Measurements from ENCODE around the gene LRRC47. TPM values are rescaled to one million over a fixed set of nuclear protein-coding genes. Genes with fewer than 3 reads are reported as not detected.
"Not testable (repeated sequence)": the region's sequence is repeated elsewhere in the genome, so short reads cannot be mapped to it uniquely, and the experiment has no call there.

The LRRC47 gene
- total RNA-seq, 1 donor from 2014 or later = 52.3 TPM

DNA sequence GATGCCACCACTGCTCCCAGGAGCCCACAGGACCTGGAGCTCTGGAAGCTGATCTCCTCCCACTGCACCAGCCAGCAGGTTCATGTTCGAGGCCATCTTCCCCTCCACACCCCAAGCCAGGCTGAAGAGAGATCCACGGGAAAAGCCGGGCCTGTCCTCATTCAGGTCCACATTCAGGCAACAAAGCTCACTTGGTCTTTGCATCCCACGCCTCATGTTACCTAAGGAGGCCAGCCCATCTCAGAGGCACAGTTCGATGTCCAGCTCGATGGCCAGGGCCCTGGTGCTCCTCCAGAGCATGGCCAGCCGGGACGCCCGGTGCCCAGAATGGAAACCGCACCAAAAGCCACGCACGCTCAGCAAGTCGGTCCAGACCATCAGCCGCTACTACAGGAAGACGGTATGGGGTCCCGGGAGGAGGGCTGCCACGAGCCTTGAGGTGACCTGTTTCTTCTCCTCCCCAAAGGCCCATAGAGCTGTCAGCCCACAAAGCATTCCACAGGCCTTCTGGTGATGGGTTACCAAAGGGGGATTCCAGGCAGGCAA, 43.8 kb downstream of the LRRC47 start, which contains the start of gene CCDC27:
TSS of gene CCDC27 (plus strand) at position 51 of the 546 bp plus-strand sequence. CDS start at position 83, 32 bp downstream.
- H3K36me3 Mint-ChIP-seq (ENCODE audit: unreplicated experiment) = no peaks in the 10 kb centered on the region
- no peak within 1 kb of the TSS for H3K27ac Mint-ChIP-seq (ENCODE audit: unreplicated experiment)
- no peak within 1 kb of the TSS for H3K4me3 Mint-ChIP-seq (ENCODE audit: unreplicated experiment)
- H3K4me1 Mint-ChIP-seq (ENCODE audit: unreplicated experiment) = peaks cover 6% of the 10 kb centered on the region
- no peaks in the 10 kb centered on the region for H3K9me3 Mint-ChIP-seq (ENCODE audit: unreplicated experiment)
- H3K27me3 Mint-ChIP-seq (ENCODE audit: unreplicated experiment) = peaks cover 38% of the 10 kb centered on the region
- DNase-seq (ENCODE audit: extremely low spot score, unreplicated experiment) = no peak
- TF ChIP-seq, protein P1, sequence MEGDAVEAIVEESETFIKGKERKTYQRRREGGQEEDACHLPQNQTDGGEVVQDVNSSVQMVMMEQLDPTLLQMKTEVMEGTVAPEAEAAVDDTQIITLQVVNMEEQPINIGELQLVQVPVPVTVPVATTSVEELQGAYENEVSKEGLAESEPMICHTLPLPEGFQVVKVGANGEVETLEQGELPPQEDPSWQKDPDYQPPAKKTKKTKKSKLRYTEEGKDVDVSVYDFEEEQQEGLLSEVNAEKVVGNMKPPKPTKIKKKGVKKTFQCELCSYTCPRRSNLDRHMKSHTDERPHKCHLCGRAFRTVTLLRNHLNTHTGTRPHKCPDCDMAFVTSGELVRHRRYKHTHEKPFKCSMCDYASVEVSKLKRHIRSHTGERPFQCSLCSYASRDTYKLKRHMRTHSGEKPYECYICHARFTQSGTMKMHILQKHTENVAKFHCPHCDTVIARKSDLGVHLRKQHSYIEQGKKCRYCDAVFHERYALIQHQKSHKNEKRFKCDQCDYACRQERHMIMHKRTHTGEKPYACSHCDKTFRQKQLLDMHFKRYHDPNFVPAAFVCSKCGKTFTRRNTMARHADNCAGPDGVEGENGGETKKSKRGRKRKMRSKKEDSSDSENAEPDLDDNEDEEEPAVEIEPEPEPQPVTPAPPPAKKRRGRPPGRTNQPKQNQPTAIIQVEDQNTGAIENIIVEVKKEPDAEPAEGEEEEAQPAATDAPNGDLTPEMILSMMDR (IDR thresholded peaks at IDR 0.05) = no peak

DNA sequence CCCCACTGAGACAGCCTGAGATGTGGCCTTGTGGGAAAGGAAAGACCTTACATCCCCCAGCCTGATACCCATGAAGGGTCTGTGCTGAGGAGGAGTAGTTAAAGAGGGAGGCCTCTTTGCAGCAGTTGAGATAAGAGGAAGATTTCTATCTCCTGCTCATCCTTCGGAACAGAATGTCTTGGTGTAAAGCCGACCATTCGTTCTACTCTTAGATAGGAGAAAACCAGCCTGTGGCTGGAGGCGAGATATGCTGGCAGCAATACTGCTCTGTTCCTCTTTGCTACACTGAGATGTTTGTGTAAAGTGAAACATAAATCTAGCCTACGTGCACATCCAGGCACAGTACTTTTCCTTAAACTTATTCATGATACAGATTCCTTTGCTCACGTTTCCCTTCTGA, 45.6 kb downstream of the LRRC47 start:
- Mint-ChIP-seq H3K36me3 (ENCODE audit: unreplicated experiment) (no peaks in the 10 kb centered on the region), H3K4me1 (ENCODE audit: unreplicated experiment) (peaks cover 14% of the 10 kb centered on the region), H3K9me3 (ENCODE audit: unreplicated experiment) (no peaks in the 10 kb centered on the region), H3K27me3 (ENCODE audit: unreplicated experiment) (peaks cover 32% of the 10 kb centered on the region), H3K4me3 (ENCODE audit: unreplicated experiment) (no peak overlapping the region), H3K27ac (ENCODE audit: unreplicated experiment) (no peak overlapping the region)
- TF ChIP-seq, protein P1 (IDR thresholded peaks at IDR 0.05) = no peak
- DNase-seq (ENCODE audit: extremely low spot score, unreplicated experiment) = no peak

DNA sequence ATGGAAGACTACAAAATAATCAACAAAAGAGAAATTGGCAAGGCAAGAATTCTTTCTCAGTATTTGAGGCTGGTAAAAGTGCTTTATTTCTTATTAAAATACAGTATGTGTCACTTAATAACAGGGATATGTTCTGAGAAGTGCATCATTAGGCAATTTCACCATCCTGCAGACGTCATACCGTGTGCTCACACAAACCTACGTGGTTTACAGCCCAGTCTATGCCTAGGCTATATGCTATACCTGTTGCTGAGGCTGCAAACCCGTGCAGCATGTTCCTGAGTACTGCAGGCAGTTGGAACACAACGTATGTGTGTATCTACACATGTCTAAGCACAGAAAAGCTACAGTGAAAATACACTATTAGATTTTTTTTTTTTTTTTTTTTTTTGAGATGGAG, 46.8 kb downstream of the LRRC47 start:
- Mint-ChIP-seq H3K4me1 (ENCODE audit: unreplicated experiment) (peaks cover 23% of the 10 kb centered on the region), H3K36me3 (ENCODE audit: unreplicated experiment) (no peaks in the 10 kb centered on the region), H3K4me3 (ENCODE audit: unreplicated experiment) (no peak overlapping the region), H3K9me3 (ENCODE audit: unreplicated experiment) (no peaks in the 10 kb centered on the region), H3K27ac (ENCODE audit: unreplicated experiment) (no peak overlapping the region), H3K27me3 (ENCODE audit: unreplicated experiment) (peaks cover 30% of the 10 kb centered on the region)
- no peak for DNase-seq (ENCODE audit: extremely low spot score, unreplicated experiment)
- TF ChIP-seq, protein P1 (IDR thresholded peaks at IDR 0.05) = no peak

DNA sequence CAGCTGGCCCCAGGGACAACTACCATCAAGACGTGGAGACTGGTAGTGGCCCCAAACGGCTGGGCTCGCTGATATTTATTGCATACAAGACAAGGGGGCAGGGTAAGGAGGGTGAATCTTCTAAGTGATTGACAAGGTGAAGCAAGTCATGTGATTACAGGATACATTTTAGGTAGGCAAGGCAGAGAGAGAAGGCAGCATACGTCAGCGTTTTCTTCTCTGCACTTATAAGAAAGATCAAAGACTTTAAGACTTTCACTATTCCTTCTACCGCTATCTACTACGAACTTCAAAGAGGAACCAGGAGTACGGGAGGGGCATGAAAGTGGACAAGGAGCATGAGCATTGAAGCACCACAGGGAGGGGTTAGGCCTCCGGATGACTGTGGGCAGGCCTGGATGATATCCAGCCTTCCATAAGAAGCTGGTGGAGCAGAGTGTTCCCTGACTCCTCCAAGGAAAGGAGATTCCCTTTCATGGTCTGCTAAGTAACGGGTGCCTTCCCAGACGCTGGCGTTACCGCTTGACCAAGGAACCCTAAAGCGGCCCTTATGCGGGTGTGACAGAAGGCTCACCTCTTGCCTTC, 47.9 kb downstream of the LRRC47 start:
- not testable (repeated sequence) for H3K36me3 Mint-ChIP-seq (ENCODE audit: unreplicated experiment); DNase-seq (ENCODE audit: extremely low spot score, unreplicated experiment); H3K27ac Mint-ChIP-seq (ENCODE audit: unreplicated experiment); H3K9me3 Mint-ChIP-seq (ENCODE audit: unreplicated experiment)
- H3K27me3 Mint-ChIP-seq (ENCODE audit: unreplicated experiment) = peaks cover 30% of the 10 kb centered on the region
- H3K4me3 Mint-ChIP-seq (ENCODE audit: unreplicated experiment) = peak overlapping the region; percentile 72
- peaks cover 23% of the 10 kb centered on the region for H3K4me1 Mint-ChIP-seq (ENCODE audit: unreplicated experiment)

- DNase-seq (ENCODE audit: extremely low spot score, unreplicated experiment) = no peak
Measured at GRCh38 chr1:3747903-3748302, 48.4 kb downstream of the LRRC47 start.

More at GRCh38 chr1:3747903-3748302, 48.4 kb downstream of the LRRC47 start:
- H3K27me3 Mint-ChIP-seq (ENCODE audit: unreplicated experiment) = peaks cover 30% of the 10 kb centered on the region
- TF ChIP-seq, protein P1 (IDR thresholded peaks at IDR 0.05) = no peak
- peak overlapping the region; percentile 72 for H3K4me3 Mint-ChIP-seq (ENCODE audit: unreplicated experiment)
- no peaks in the 10 kb centered on the region for H3K9me3 Mint-ChIP-seq (ENCODE audit: unreplicated experiment)
- peaks cover 23% of the 10 kb centered on the region for H3K4me1 Mint-ChIP-seq (ENCODE audit: unreplicated experiment)
- H3K27ac Mint-ChIP-seq (ENCODE audit: unreplicated experiment) = no peak overlapping the region
- H3K36me3 Mint-ChIP-seq (ENCODE audit: unreplicated experiment) = no peaks in the 10 kb centered on the region
